Esophagus squamous epithelium (tissue), 5 donors: ENCODE data around the gene HAS3. TPM values are rescaled to one million over a fixed set of nuclear protein-coding genes. Genes with fewer than 3 reads are reported as not detected.

Experiments used
- DNase-seq: peaks from one replicate; lab custom pipeline; 2025; lab: John Stamatoyannopoulos, UW
- H3K27ac ChIP-seq, 4 donors: fragments of 200-600 bp; sonication (generic); one replicate each; pipeline ENCODE4 v1.5.1; 2016 to 2019; ENCODE audit warnings: mild to moderate bottlenecking in 1 of 4
- H3K27me3 ChIP-seq, 4 donors: fragments of 200-600 bp; sonication (generic); 1 replicate in 3 of 4; 2 replicates in 1 of 4; pipeline versions ENCODE4 v1.5.1 to v1.6.0; 2017 to 2021; ENCODE audit warnings: antibody characterized with exemption in 1 of 4
- H3K36me3 ChIP-seq, 3 donors: fragments of 200-600 bp; sonication (generic); one replicate each; pipeline ENCODE4 v1.5.1; 2016 to 2019
- H3K4me1 ChIP-seq, 3 donors: fragments of 200-600 bp; sonication (generic); one replicate each; pipeline ENCODE4 v1.5.1; 2017 to 2019
- H3K4me3 ChIP-seq, 4 donors: fragments of 200-600 bp; sonication (generic); 1 replicate in 3 of 4; 2 replicates in 1 of 4; pipeline ENCODE4 v1.5.1; 2016 to 2019; ENCODE audit warnings: mild to moderate bottlenecking in 2 of 4, moderate library complexity in 1 of 4
- H3K9me3 ChIP-seq, 3 donors: fragments of 200-600 bp; sonication (generic); one replicate each; pipeline ENCODE4 v1.5.1; 2016 to 2019
- CTCF ChIP-seq, 6 experiments: fragments of 450-650 bp in 4 of 6; fragments of 200-600 bp in 2 of 6; sonication (generic) in 2 of 6; IDR thresholded peaks; one replicate each; pipeline ENCODE4 v1.5.1; 2016 to 2019; ENCODE audit warnings: antibody characterized with exemption in 6 of 6, mild to moderate bottlenecking in 4 of 6, moderate library complexity in 4 of 6
- POLR2A ChIP-seq, 4 donors: fragments of 450-650 bp; IDR thresholded peaks; one replicate each; pipeline ENCODE4 v1.6.1; 2017; ENCODE audit warnings: antibody characterized with exemption in 4 of 4, mild to moderate bottlenecking in 4 of 4, moderate library complexity in 3 of 4
- WGBS, 2 donors: methylation state at CpG; one replicate each; pipeline ENCODE4 v1.1.5; 2018; 5-methylcytosine and 5-hydroxymethylcytosine counted together
- intact Hi-C: fragments of 100-400 bp; cut with DNase I; formaldehyde crosslinking; loops from one replicate; pipeline ENCODE4 v1.15.0; 2022
- total RNA-seq, 4 donors: library from RNA; depleted of rRNA; stranded (reverse); fragments of >200 nt; gene quantifications; one replicate each; pipeline ENCODE4 v1.1.0, GENCODE V29; 2016
- donor health status: DM: yes; HTN: yes; CAD: no.

HAS3 gene
- total RNA-seq, 4 donors from 2014 or later: 15.8 to 103 (median 51.4) TPM

DNA sequence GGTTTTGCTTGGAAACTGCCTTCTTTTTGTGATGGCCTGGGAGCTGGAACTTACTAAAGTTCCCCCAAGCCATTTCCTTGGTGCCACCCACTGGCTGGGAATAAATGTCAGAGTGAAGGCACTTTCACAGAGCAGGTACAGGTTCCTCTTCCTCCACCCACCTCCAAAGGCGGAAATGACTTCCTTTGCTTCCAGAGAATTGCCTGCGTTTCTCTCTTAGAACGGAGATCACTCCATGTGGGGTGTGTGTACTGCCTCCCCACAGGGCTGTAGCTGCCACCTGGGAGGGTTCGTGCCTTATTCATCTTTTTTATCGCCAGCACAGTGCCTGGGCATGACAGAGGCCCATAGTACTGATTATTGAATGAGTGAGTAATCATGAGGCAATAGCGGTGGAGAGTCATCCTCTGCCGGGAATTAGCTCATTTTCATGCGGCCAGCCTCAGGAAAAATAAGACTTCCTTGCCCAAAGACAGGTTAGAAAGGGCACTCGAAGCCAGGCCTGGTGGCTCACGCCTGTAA, 32.2 kb upstream of the HAS3 start:
- no peaks in the 10 kb centered on the region for H3K27me3 ChIP-seq
- WGBS, 2 donors: 46 to 47% methylated on average over 5 to 8 of the region's 10 CpGs
- H3K36me3 ChIP-seq: peaks cover 0 to 4% (median 0%) of the 10 kb centered on the region in 3 donors
- no peaks in the 10 kb centered on the region for H3K9me3 ChIP-seq
- TF ChIP-seq CTCF (IDR thresholded peaks at IDR 0.05): no peak
- TF ChIP-seq POLR2A (IDR thresholded peaks at IDR 0.05): no peak
- H3K27ac ChIP-seq: peak overlapping the region; percentile 57 to 88 (median 84)
- no peak for DNase-seq
- intact Hi-C loops: no loop called here
- H3K4me3 ChIP-seq: no peak overlapping the region
- peaks cover 3 to 68% (median 11%) of the 10 kb centered on the region in 3 donors for H3K4me1 ChIP-seq

- no peaks in the 10 kb centered on the region for H3K36me3 ChIP-seq
- peaks cover 3 to 31% (median 5%) of the 10 kb centered on the region in 3 donors for H3K4me1 ChIP-seq
- H3K9me3 ChIP-seq: no peaks in the 10 kb centered on the region
- TF ChIP-seq POLR2A (IDR thresholded peaks at IDR 0.05) (no peak), CTCF (IDR thresholded peaks at IDR 0.05) (no peak)
- intact Hi-C loops: no loop called here
- no peak for DNase-seq
- peak overlapping the region in 3 of 4 donors; percentile 63 to 77 (median 68) for H3K27ac ChIP-seq
- no peaks in the 10 kb centered on the region for H3K27me3 ChIP-seq
- no peak overlapping the region for H3K4me3 ChIP-seq
- WGBS, 2 donors: 47 to 53% methylated on average over 4 of the region's 4 CpGs
Observed at GRCh38 chr16:69077251-69077650, 28.2 kb upstream of the HAS3 start.

- no peaks in the 10 kb centered on the region for H3K27me3 ChIP-seq
- 77 to 85% methylated on average over 7 of the region's 7 CpGs for WGBS, 2 donors
- intact Hi-C loops: no loop called here
- peak overlapping the region in 1 of 4 donors; percentile 68 for H3K27ac ChIP-seq
- TF ChIP-seq CTCF (IDR thresholded peaks at IDR 0.05) (no peak), POLR2A (IDR thresholded peaks at IDR 0.05) (no peak)
- H3K36me3 ChIP-seq: peaks cover 0 to under 1% (median 0%) of the 10 kb centered on the region in 3 donors
- H3K4me1 ChIP-seq: peaks cover 0 to 23% (median 0%) of the 10 kb centered on the region in 3 donors
- H3K4me3 ChIP-seq: no peak overlapping the region
- H3K9me3 ChIP-seq: no peaks in the 10 kb centered on the region
- no peak for DNase-seq
Observed at GRCh38 chr16:69078073-69078472, 27.4 kb upstream of the HAS3 start.

GRCh38 chr16:69079697-69080096, 25.8 kb upstream of the HAS3 start:
- H3K9me3 ChIP-seq: no peaks in the 10 kb centered on the region
- 95 to 98% methylated on average over 2 of the region's 2 CpGs for WGBS, 2 donors
- no peak for TF ChIP-seq CTCF (IDR thresholded peaks at IDR 0.05)
- no peak for TF ChIP-seq POLR2A (IDR thresholded peaks at IDR 0.05)
- peaks cover 0 to 11% (median 0%) of the 10 kb centered on the region in 3 donors for H3K4me1 ChIP-seq
- DNase-seq: no peak
- H3K27ac ChIP-seq: no peak overlapping the region
- H3K36me3 ChIP-seq: peaks cover 0 to 11% (median 0%) of the 10 kb centered on the region in 3 donors
- no peaks in the 10 kb centered on the region for H3K27me3 ChIP-seq
- intact Hi-C loops: no loop called here
- H3K4me3 ChIP-seq: no peak overlapping the region

DNA sequence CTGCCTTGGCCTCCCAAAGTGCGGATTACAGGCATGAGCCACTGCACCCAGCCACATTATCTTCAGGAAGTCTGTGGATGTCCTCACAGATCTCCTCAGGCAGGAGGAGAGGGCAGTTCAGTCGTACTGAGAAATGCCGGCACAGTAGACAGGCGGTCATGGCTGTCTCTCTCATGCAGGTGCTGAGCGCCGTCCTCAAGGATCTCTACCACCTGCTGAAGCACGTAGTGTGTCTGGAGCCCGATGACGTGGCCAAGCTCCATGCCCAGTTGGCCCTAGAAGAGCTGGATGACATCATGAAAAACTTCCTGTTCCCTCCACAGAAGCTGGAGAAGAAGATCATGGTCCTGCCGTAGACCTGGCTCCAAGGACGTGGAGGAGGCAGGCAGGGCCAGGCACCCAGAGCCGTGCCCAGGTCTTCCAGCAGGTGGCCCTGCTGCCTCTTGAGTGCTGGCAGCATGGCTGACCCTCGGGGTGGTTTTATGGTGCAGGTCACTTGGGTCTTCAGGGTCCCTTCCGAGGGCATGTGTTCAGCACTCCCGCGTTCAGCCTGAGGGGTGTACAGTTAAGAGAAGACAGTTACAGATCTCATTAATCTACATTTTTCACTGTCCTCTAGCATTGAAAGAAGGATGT, 22.0 kb upstream of the HAS3 start:
- peaks cover 0 to 24% (median 0%) of the 10 kb centered on the region in 3 donors for H3K36me3 ChIP-seq
- peaks cover 0 to 15% (median 4%) of the 10 kb centered on the region in 3 donors for H3K4me1 ChIP-seq
- TF ChIP-seq POLR2A (IDR thresholded peaks at IDR 0.05) (no peak), CTCF (IDR thresholded peaks at IDR 0.05) (peak in 1 of 6 experiments; percentile 42)
- no peak overlapping the region for H3K27ac ChIP-seq
- 90 to 93% methylated on average over 11 of the region's 16 CpGs for WGBS, 2 donors
- intact Hi-C loops: no loop called here
- no peaks in the 10 kb centered on the region for H3K27me3 ChIP-seq
- DNase-seq: no peak
- no peak overlapping the region for H3K4me3 ChIP-seq
- H3K9me3 ChIP-seq: no peaks in the 10 kb centered on the region
